ENCODE measurements around the gene TAPBPL. TPM values are rescaled to one million over a fixed set of nuclear protein-coding genes. Genes with fewer than 3 reads are reported as not detected.

Gene TAPBPL
- total and polyA plus RNA-seq, 2 of the 13 experiments (the other 11 are each of a cell fraction or from before 2014, with no cell fraction given) = 10.0 to 14.5 TPM

GRCh38 chr12:6470375-6471163 lies 18.7 kb downstream of the TAPBPL start, which contains the start of gene VAMP1:
Gene VAMP1, minus strand, starts transcription at chr12:6470677. Its CDS starts 146 bp downstream, at chr12:6470531.
- peak within 1 kb of the TSS; percentile 56 for H3K27ac ChIP-seq (ENCODE audit: extremely low read length, insufficient read depth, low read length)
- in situ Hi-C loops (cut with HindIII; ENCODE audit: extremely low pct_ligation_motif_present, low pct_unique_long_range_greater_than_20kb) (loop anchor here (25.0 kb wide), 1 partner anchor 408 kb away; no protein-coding TSS in a partner anchor), intact Hi-C loops (cut with micrococcal nuclease; ENCODE audit: unreplicated experiment) (loop anchor here (10.0 kb wide), 1 partner anchor 64 kb away; the partner anchor contains the start of gene GAPDH)
- peak within 1 kb of the TSS; percentile 64 for H3K9ac ChIP-seq (ENCODE audit: insufficient read depth, low read depth, low read length)
- peak within 1 kb of the TSS; percentile 98 for H3K4me2 ChIP-seq (ENCODE audit: low read depth, low read length)
- ATAC-seq (peak; percentile 96), FAIRE-seq (peak; percentile 92), DNase-seq (ENCODE audit: low spot score) (peak; percentile 97)
- peaks cover 0 to 4% of the 10 kb centered on the region in 2 experiments; a peak in 1 of 5 replicates for H3K36me3 ChIP-seq (replicated peaks in 1 of 2; ENCODE audit: control insufficient read depth in 1 of 2, insufficient read depth in 2 of 2, low read length in 2 of 2)
- no peaks in the 10 kb centered on the region for H4K20me1 ChIP-seq (ENCODE audit: insufficient read depth, low read length)
- H2AFZ ChIP-seq (ENCODE audit: low read length) = no peak within 1 kb of the TSS
- peak within 1 kb of the TSS; percentile 69 to 76 (median 74) for H3K4me3 ChIP-seq (replicated peaks in 1 of 3; ENCODE audit: insufficient read depth in 1 of 3, low read depth in 2 of 3, low read length in 3 of 3)
- H3K79me2 ChIP-seq (ENCODE audit: insufficient read depth, low read length) = no peaks in the 10 kb centered on the region
- peaks cover 44% of the 10 kb centered on the region for H3K4me1 ChIP-seq (ENCODE audit: insufficient read depth, low read length)
- POLR2A ChIA-PET = interaction anchor here (1.0 to 4.2 kb wide), 36 partner anchors 9 to 400 kb away, joined by 3 to 68 read pairs (median 7); partner anchors contain the start of genes GAPDH, LTBR, MRPL51 and NOP2
- no peaks in the 10 kb centered on the region for H3K9me3 ChIP-seq (ENCODE audit: low read length)
- WGBS (ENCODE audit: low lambda C conversion rate) = 6% methylated on average over 10 of the region's 69 CpGs
- CTCF ChIA-PET (ENCODE audit: low intra/inter-chr PET ratio, low total read pairs) = no interaction called here
- no peaks in the 10 kb centered on the region for H3K27me3 ChIP-seq (ENCODE audit: control insufficient read depth in 1 of 2, insufficient read depth in 2 of 2, low read length in 2 of 2)
- BruUV-seq (replicated peaks) = no TSS peak
- TF ChIP-seq RBM39 (IDR thresholded peaks at IDR 0.05; ENCODE audit: low read depth, low read length, poor library complexity, severe bottlenecking) (peak; percentile 91), POLR2G (IDR thresholded peaks at IDR 0.05; ENCODE audit: low read depth, low read length) (peak; percentile 100), KAT8 (CRISPR knock-in tag; IDR thresholded peaks at IDR 0.05) (peak; percentile 85; the same call in 1 of the 2 replicates), ZNF350 (CRISPR knock-in tag; IDR thresholded peaks at IDR 0.05; ENCODE audit: borderline replicate concordance, low read depth) (peak; percentile 78; the same call in 1 of the 2 replicates), PBX2 (CRISPR knock-in tag; IDR thresholded peaks at IDR 0.05) (peak; percentile 87), NPAS2 (CRISPR knock-in tag; IDR thresholded peaks at IDR 0.05; ENCODE audit: borderline replicate concordance) (no peak), SPEN (CRISPR knock-in tag; IDR thresholded peaks at IDR 0.05; ENCODE audit: low read depth) (peak; percentile 67; the same call in 1 of the 2 replicates), ZNF703 (CRISPR knock-in tag; IDR thresholded peaks at IDR 0.05; ENCODE audit: borderline replicate concordance) (no peak), CCDC6 (CRISPR knock-in tag; IDR thresholded peaks at IDR 0.05) (peak; percentile 82; the same call in 1 of the 2 replicates), ZHX2 (IDR thresholded peaks at IDR 0.05; ENCODE audit: low read depth) (no peak), ZHX2 (CRISPR knock-in tag; IDR thresholded peaks at IDR 0.05; ENCODE audit: borderline replicate concordance) (no peak; the same call in 1 of the 2 replicates), FOXA1 (IDR thresholded peaks at IDR 0.05) (no peak), FOXA1 (CRISPR knock-in tag; IDR thresholded peaks at IDR 0.05) (peak; percentile 3; the same call in 1 of the 2 replicates), ZNF572 (CRISPR knock-in tag; IDR thresholded peaks at IDR 0.05) (no peak), ATRX (CRISPR knock-in tag; IDR thresholded peaks at IDR 0.05; ENCODE audit: borderline replicate concordance) (no peak)
- TF ChIP-seq, protein P1, sequence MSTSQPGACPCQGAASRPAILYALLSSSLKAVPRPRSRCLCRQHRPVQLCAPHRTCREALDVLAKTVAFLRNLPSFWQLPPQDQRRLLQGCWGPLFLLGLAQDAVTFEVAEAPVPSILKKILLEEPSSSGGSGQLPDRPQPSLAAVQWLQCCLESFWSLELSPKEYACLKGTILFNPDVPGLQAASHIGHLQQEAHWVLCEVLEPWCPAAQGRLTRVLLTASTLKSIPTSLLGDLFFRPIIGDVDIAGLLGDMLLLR (CRISPR knock-in tag; IDR thresholded peaks at IDR 0.05) = peak; percentile 78; the same call in 1 of the 2 replicates

Data from HepG2 (cell line).